ENCODE measurements around the gene BRD2. TPM values are rescaled to one million over a fixed set of nuclear protein-coding genes. Genes with fewer than 3 reads are reported as not detected.

Gene BRD2
- total and polyA plus RNA-seq, 2 of the 4 experiments (the other 2 are of a cell fraction): 99.5 to 144 TPM

- H3K4me2 ChIP-seq (ENCODE audit: low read depth, low read length): peak overlapping the region; percentile 75
- no TSS peak for BruUV-seq (replicated peaks)
- peak overlapping the region; percentile 95 for H4K5ac ChIP-seq (ENCODE audit: low read depth, low read length)
- H2AK9ac ChIP-seq (replicated peaks; ENCODE audit: low read depth, low read length, poor library complexity): peak overlapping the region; percentile 100
- H3K79me1 ChIP-seq (ENCODE audit: low read depth in 1 of 2, low read length in 2 of 2): peaks cover 6 to 53% of the 10 kb centered on the region in 2 experiments; a peak in 3 of 4 replicates
- peak overlapping the region; percentile 95; the same call in 2 of the 3 replicates for H2BK15ac ChIP-seq (ENCODE audit: low read depth, low read length)
- peak overlapping the region; percentile 33 for H2AFZ ChIP-seq (replicated peaks; ENCODE audit: low read length, poor library complexity)
- peak overlapping the region; percentile 91 for H3K18ac ChIP-seq (ENCODE audit: low read depth, low read length)
- peak overlapping the region; percentile 100 for H3K56ac ChIP-seq (ENCODE audit: extremely low read depth, insufficient read depth, low read length)
- ChIA-PET CTCF (interaction anchor here (1.0 to 2.1 kb wide), 3 partner anchors 16 to 36 kb away, joined by 4 to 10 read pairs (median 4); partner anchors contain the start of gene HLA-DMA), POLR2A (ENCODE audit: unreplicated experiment) (interaction anchor here (0.6 to 0.7 kb wide), 3 partner anchors 21 to 1428 kb away, joined by 3 to 6 read pairs (median 3); partner anchors contain the start of gene DDX39B)
- no peaks in the 10 kb centered on the region for H3K9me3 ChIP-seq (ENCODE audit: control insufficient read depth, insufficient read depth, low read length)
- H2BK5ac ChIP-seq (ENCODE audit: low read depth, low read length, poor library complexity, severe bottlenecking): peak overlapping the region; percentile 99
- peaks cover 25% of the 10 kb centered on the region for H4K20me1 ChIP-seq (ENCODE audit: insufficient read depth, low read length)
- H4K91ac ChIP-seq (ENCODE audit: insufficient read depth, low read depth, low read length): peak overlapping the region; percentile 100
- peaks cover 4% of the 10 kb centered on the region; the same call in 1 of the 2 replicates for H3K4me1 ChIP-seq (ENCODE audit: control insufficient read depth, insufficient read depth, low read length)
- peak overlapping the region; percentile 100 for H3K27ac ChIP-seq (ENCODE audit: insufficient read depth, low read length)
- peak; percentile 18 for ATAC-seq (ENCODE audit: low read depth)
- H3K36me3 ChIP-seq (ENCODE audit: control insufficient read depth, insufficient read depth, low read length): peaks cover 14% of the 10 kb centered on the region
- in situ Hi-C loops (cut with MboI; ENCODE audit: low sequenced_read_pairs): loop anchor here (25.0 kb wide), 1 partner anchor 782 kb away; the partner anchor contains the start of genes AGER, AGPAT1, GPSM3 and PBX2
- peak overlapping the region; percentile 30 for H2BK20ac ChIP-seq (ENCODE audit: low read depth, low read length)
- peak overlapping the region; percentile 89 for H2BK120ac ChIP-seq (ENCODE audit: low read depth, low read length)
- H3K4ac ChIP-seq (ENCODE audit: low read depth, low read length): peak overlapping the region; percentile 99
- intact Hi-C loops (cut with micrococcal nuclease): loop anchor here (1.0 to 2.0 kb wide), 2 partner anchors 16 to 74 kb away; partner anchors contain the start of gene HLA-DMA
- no peaks in the 10 kb centered on the region for H3K27me3 ChIP-seq (ENCODE audit: control insufficient read depth, insufficient read depth, low read length)
- no peaks in the 10 kb centered on the region; the same call in 1 of the 2 replicates for H3K9me1 ChIP-seq (ENCODE audit: insufficient read depth, low read length)
- H2AK5ac ChIP-seq (ENCODE audit: low read depth, low read length): peak overlapping the region; percentile 100
- peak overlapping the region; percentile 96 for H3K9ac ChIP-seq (ENCODE audit: low read depth, low read length)
- WGBS, 2 experiments (ENCODE audit: extremely low coverage in 2 of 2, insufficient read length in 1 of 2): 7% methylated on average over 3 of the region's 40 CpGs; no CpG with 5 or more reads in 1 of the 2 experiments
- H4K8ac ChIP-seq (ENCODE audit: low read depth in 2 of 2, low read length in 2 of 2): peak overlapping the region; percentile 99 to 100
- H3K4me3 ChIP-seq (ENCODE audit: insufficient read depth, low read depth, low read length): peak overlapping the region; percentile 59
- DNase-seq: peak; percentile 77
- dilution Hi-C loops (cut with HindIII; ENCODE audit: low sequenced_read_pairs, unreplicated experiment): no loop called here
- peak overlapping the region; percentile 100 for H3K14ac ChIP-seq (replicated peaks; ENCODE audit: low read depth, low read length)
- H3K23ac ChIP-seq (ENCODE audit: low read depth, low read length): peak overlapping the region; percentile 99
- TF ChIP-seq NFE2L2 (IDR thresholded peaks at IDR 0.05; ENCODE audit: low read depth, low read length): peak; percentile 9; the same call in 1 of the 2 replicates
- TF ChIP-seq ELK1 (IDR thresholded peaks at IDR 0.05; ENCODE audit: borderline replicate concordance, low read depth, low read length): no peak
- TF ChIP-seq POLR2A (IDR thresholded peaks at IDR 0.05; ENCODE audit: low read depth, low read length): peak; percentile 31; the same call in 1 of the 2 replicates
- TF ChIP-seq SMC3 (IDR thresholded peaks at IDR 0.05; ENCODE audit: low read depth, low read length): no peak
- TF ChIP-seq FOS (IDR thresholded peaks at IDR 0.05; ENCODE audit: low read depth, low read length): no peak
- TF ChIP-seq RCOR1 (IDR thresholded peaks at IDR 0.05; ENCODE audit: insufficient replicate concordance, low read length): no peak
- no peak for TF ChIP-seq USF2 (IDR thresholded peaks at IDR 0.05; ENCODE audit: low read depth, low read length)
- no peak; the same call in 1 of the 2 replicates for TF ChIP-seq CHD1 (IDR thresholded peaks at IDR 0.05; ENCODE audit: low read depth, low read length)
- TF ChIP-seq CTCF (conservative IDR thresholded peaks at IDR 0.05; ENCODE audit: low read depth, low read length): peak; percentile 30; the same call in 1 of the 2 replicates
- no peak for TF ChIP-seq MAFK (IDR thresholded peaks at IDR 0.05; ENCODE audit: low read depth, low read length)
- peak; percentile 51; the same call in 1 of the 2 replicates for TF ChIP-seq BHLHE40 (IDR thresholded peaks at IDR 0.05; ENCODE audit: low read depth, low read length)
- no peak for TF ChIP-seq CEBPB (IDR thresholded peaks at IDR 0.05; ENCODE audit: low read depth, low read length)
Measured at GRCh38 chr6:32968867-32969684, 682 bp downstream of the BRD2 start.
